Measurements from ENCODE around the gene ADSS1.

Gene ADSS1

DNA sequence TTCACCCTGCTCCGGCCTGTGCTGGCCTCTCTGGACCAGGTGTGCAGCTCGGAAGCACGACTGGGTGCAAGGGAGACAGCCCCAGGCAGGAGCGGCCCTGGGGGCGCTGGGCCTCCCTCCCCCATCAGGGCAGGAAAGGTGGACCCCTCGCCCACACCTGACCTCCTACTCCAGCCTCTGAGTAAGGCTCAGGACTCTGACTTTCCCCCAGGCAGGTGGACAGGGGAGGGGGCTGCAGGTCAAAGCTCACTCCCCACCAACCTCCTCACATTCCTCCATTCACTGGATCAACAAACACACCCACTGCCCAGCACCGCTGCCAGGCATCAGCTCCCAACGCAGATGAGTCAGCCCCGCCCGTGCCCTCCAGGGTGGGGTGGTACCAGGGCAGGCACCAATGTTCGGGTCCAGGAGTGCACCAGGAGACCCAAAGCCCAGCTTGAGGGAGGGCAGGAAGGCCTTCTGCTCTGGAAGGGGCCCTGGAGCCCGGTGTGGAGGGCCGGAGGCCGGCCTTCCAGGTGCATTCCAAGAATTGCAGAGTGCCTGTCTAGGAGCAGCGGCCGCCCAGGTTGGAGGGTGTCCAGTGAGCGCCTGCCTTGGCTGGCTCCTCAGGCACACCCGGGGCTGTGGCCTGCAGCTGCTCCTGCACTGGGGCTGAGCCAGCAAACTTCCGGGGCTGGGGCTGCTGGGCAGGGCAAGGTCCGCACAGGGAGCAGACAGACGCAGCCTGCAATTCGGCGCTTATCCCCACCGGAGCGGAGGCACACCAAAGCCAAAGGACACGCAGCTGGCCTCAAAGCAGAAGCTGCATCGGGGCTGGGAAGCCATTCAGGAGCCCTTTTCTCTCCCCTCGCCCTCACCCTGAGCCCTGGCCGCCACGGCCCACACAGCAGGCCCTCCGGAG, 36.2 kb upstream of the ADSS1 start:
- Histone ChIP-seq H3K4me3 (ENCODE audit: low read depth in 1 of 5, low read length in 5 of 5) (peak overlapping the region in 4 of 5 donors; percentile 13 to 23 (median 16)), H3K9me3 (ENCODE audit: control insufficient read depth in 5 of 5, low read length in 5 of 5) (no peaks in the 10 kb centered on the region), H3K27ac (ENCODE audit: low read depth, low read length) (peak overlapping the region; percentile 69), H3K36me3 (ENCODE audit: control insufficient read depth in 5 of 5, insufficient read depth in 5 of 5, low read length in 5 of 5) (peaks cover 0 to 4% (median 0%) of the 10 kb centered on the region in 5 donors), H3K9ac (ENCODE audit: low read length in 5 of 5) (peak overlapping the region in 1 of 5 donors; percentile 41), H3K27me3 (ENCODE audit: control insufficient read depth in 5 of 5, insufficient read depth in 4 of 5, low read length in 5 of 5) (no peaks in the 10 kb centered on the region), H3K4me1 (ENCODE audit: control insufficient read depth in 5 of 5, insufficient read depth in 5 of 5, low read length in 5 of 5) (peaks cover 13 to 58% (median 54%) of the 10 kb centered on the region in 5 donors)

GRCh38 chr14:104688505-104689108, 35.4 kb upstream of the ADSS1 start:
- H3K36me3 ChIP-seq (ENCODE audit: control insufficient read depth in 5 of 5, insufficient read depth in 5 of 5, low read length in 5 of 5), result peaks cover 0 to 4% (median 0%) of the 10 kb centered on the region in 5 donors
- no peaks in the 10 kb centered on the region for H3K9me3 ChIP-seq (ENCODE audit: control insufficient read depth in 5 of 5, low read length in 5 of 5)
- peak overlapping the region in 4 of 5 donors; percentile 18 to 60 (median 36) for H3K9ac ChIP-seq (ENCODE audit: low read length in 5 of 5)
- H3K27me3 ChIP-seq (ENCODE audit: control insufficient read depth in 5 of 5, insufficient read depth in 4 of 5, low read length in 5 of 5), result no peaks in the 10 kb centered on the region
- peak overlapping the region; percentile 69 for H3K27ac ChIP-seq (ENCODE audit: low read depth, low read length)
- H3K4me1 ChIP-seq (ENCODE audit: control insufficient read depth in 5 of 5, insufficient read depth in 5 of 5, low read length in 5 of 5), result peaks cover 13 to 65% (median 61%) of the 10 kb centered on the region in 5 donors
- peak overlapping the region in 4 of 5 donors; percentile 45 to 92 (median 52) for H3K4me3 ChIP-seq (ENCODE audit: low read depth in 1 of 5, low read length in 5 of 5)

GRCh38 chr14:104689109-104689880, 34.7 kb upstream of the ADSS1 start, which contains the start of gene INF2:
INF2 (plus strand) TSS chr14:104689618; CDS start chr14:104701366, 11,748 bp downstream.
- peaks cover 10 to 72% (median 68%) of the 10 kb centered on the region in 5 donors for H3K4me1 ChIP-seq (ENCODE audit: control insufficient read depth in 5 of 5, insufficient read depth in 5 of 5, low read length in 5 of 5)
- peak within 1 kb of the TSS; percentile 59 to 99 (median 93) for H3K9ac ChIP-seq (ENCODE audit: low read length in 5 of 5)
- peak within 1 kb of the TSS; percentile 68 to 92 (median 80) for H3K4me3 ChIP-seq (ENCODE audit: low read depth in 1 of 5, low read length in 5 of 5)

DNA sequence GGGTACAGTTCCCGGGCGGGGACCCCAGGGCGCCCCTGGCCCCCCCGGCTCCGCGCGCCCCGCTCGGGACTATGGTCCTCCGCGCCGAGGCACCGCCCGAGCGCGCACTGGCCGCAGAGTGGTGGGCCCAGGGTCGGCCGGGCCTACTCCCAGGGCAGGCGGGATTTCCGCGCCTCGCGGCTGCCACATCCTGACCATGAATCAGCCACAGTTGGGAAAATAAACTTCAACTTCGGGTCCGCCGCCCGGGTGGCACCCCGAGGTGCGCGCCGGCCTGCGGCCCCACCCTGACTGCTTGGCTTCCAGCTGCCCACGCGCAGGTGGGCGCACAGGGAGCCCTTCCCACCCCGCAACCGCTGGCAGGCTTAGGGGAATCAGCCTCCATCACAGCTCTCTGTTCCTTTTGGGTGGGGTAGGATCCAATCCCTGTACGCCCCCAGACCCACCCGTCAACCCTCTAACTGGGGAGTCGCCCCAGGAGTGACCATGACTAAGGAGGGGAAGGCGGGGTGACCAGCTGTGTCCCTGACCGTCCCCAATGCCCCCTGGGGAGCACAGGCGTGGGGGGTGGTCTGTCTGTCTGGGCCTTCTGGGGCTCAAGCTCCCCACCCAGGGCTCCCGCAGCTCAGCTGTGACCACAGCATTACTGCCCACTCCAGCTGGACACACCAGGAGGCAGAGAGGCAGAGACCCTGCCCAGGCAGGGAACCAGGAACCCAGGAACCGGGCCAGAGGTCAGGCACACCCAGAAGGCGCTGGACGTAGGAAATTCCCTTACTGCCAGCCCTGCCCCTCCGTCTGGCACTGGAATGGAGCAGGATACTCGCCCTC, 33.9 kb upstream of the ADSS1 start:
- Histone ChIP-seq H3K27me3 (ENCODE audit: control insufficient read depth in 5 of 5, insufficient read depth in 4 of 5, low read length in 5 of 5) (no peaks in the 10 kb centered on the region), H3K4me1 (ENCODE audit: control insufficient read depth in 5 of 5, insufficient read depth in 5 of 5, low read length in 5 of 5) (peaks cover 13 to 80% (median 76%) of the 10 kb centered on the region in 5 donors), H3K36me3 (ENCODE audit: control insufficient read depth in 5 of 5, insufficient read depth in 5 of 5, low read length in 5 of 5) (peaks cover 0 to 7% (median 0%) of the 10 kb centered on the region in 5 donors), H3K9me3 (ENCODE audit: control insufficient read depth in 5 of 5, low read length in 5 of 5) (no peaks in the 10 kb centered on the region), H3K9ac (ENCODE audit: low read length in 5 of 5) (peak overlapping the region; percentile 59 to 99 (median 93)), H3K27ac (ENCODE audit: low read depth, low read length) (peak overlapping the region; percentile 95), H3K4me3 (ENCODE audit: low read depth in 1 of 5, low read length in 5 of 5) (peak overlapping the region; percentile 68 to 92 (median 80))

More at GRCh38 chr14:104689109-104689880, 34.7 kb upstream of the ADSS1 start, which contains the start of gene INF2:
- no peaks in the 10 kb centered on the region for H3K27me3 ChIP-seq (ENCODE audit: control insufficient read depth in 5 of 5, insufficient read depth in 4 of 5, low read length in 5 of 5)
- H3K27ac ChIP-seq (ENCODE audit: low read depth, low read length), result peak within 1 kb of the TSS; percentile 95
- H3K9me3 ChIP-seq (ENCODE audit: control insufficient read depth in 5 of 5, low read length in 5 of 5), result no peaks in the 10 kb centered on the region
- peaks cover 0 to 6% (median 0%) of the 10 kb centered on the region in 5 donors for H3K36me3 ChIP-seq (ENCODE audit: control insufficient read depth in 5 of 5, insufficient read depth in 5 of 5, low read length in 5 of 5)

GRCh38 chr14:104690861-104691455, 33.1 kb upstream of the ADSS1 start:
- peaks cover 0 to 10% (median 5%) of the 10 kb centered on the region in 5 donors for H3K36me3 ChIP-seq (ENCODE audit: control insufficient read depth in 5 of 5, insufficient read depth in 5 of 5, low read length in 5 of 5)
- H3K9ac ChIP-seq (ENCODE audit: low read length in 5 of 5), result peak overlapping the region in 4 of 5 donors; percentile 67 to 99 (median 90)
- H3K4me3 ChIP-seq (ENCODE audit: low read depth in 1 of 5, low read length in 5 of 5), result peak overlapping the region; percentile 59 to 92 (median 80)
- H3K27ac ChIP-seq (ENCODE audit: low read depth, low read length), result peak overlapping the region; percentile 95
- H3K27me3 ChIP-seq (ENCODE audit: control insufficient read depth in 5 of 5, insufficient read depth in 4 of 5, low read length in 5 of 5), result no peaks in the 10 kb centered on the region
- peaks cover 13 to 89% (median 84%) of the 10 kb centered on the region in 5 donors for H3K4me1 ChIP-seq (ENCODE audit: control insufficient read depth in 5 of 5, insufficient read depth in 5 of 5, low read length in 5 of 5)
- no peaks in the 10 kb centered on the region for H3K9me3 ChIP-seq (ENCODE audit: control insufficient read depth in 5 of 5, low read length in 5 of 5)

- peak overlapping the region; percentile 95 for H3K27ac ChIP-seq (ENCODE audit: low read depth, low read length)
- peaks cover 13 to 96% (median 91%) of the 10 kb centered on the region in 5 donors for H3K4me1 ChIP-seq (ENCODE audit: control insufficient read depth in 5 of 5, insufficient read depth in 5 of 5, low read length in 5 of 5)
- peaks cover 0 to 17% (median 9%) of the 10 kb centered on the region in 5 donors for H3K36me3 ChIP-seq (ENCODE audit: control insufficient read depth in 5 of 5, insufficient read depth in 5 of 5, low read length in 5 of 5)
- peak overlapping the region in 4 of 5 donors; percentile 6 to 86 (median 67) for H3K9ac ChIP-seq (ENCODE audit: low read length in 5 of 5)
- peak overlapping the region; percentile 59 to 92 (median 80) for H3K4me3 ChIP-seq (ENCODE audit: low read depth in 1 of 5, low read length in 5 of 5)
- H3K27me3 ChIP-seq (ENCODE audit: control insufficient read depth in 5 of 5, insufficient read depth in 4 of 5, low read length in 5 of 5), result no peaks in the 10 kb centered on the region
- H3K9me3 ChIP-seq (ENCODE audit: control insufficient read depth in 5 of 5, low read length in 5 of 5), result no peaks in the 10 kb centered on the region
These were observed 32.3 kb upstream of the ADSS1 start for GRCh38 chr14:104691546-104692260.

DNA sequence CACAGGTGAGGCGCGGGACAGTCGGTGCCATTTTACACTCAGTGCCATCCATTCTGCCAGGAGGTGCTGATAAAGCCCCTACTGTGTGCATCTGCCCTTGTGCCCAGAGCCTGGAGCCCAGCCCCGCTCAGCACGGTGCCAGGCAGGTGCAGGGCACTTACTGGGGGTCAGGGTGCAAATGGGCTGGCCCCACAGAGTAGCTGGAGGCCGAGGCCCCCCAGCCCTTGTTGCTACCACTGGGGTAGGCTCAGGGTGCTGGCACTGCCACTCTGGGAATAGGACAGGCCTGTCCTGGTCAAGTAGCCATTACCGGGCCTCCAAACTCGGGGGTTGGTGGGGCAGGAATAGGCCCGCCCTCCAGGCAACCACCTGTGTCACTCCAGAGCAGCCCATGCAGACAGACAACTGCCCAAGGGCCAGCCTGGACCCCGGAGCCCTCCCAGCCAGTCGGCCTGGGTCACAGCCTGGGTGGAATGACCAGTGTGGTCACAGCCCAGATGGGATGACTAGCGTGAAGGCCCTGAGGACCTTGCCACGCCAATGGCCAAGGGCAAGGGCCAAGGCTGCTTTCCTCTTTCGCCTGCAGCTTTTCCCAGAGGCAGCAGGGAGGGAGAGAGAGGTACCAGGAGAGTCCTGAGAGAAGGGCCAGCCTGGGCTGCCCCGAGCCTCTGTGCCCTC, 31.6 kb upstream of the ADSS1 start:
- peak overlapping the region in 2 of 5 donors; percentile 3 to 18 for H3K4me3 ChIP-seq (ENCODE audit: low read depth in 1 of 5, low read length in 5 of 5)
- H3K9me3 ChIP-seq (ENCODE audit: control insufficient read depth in 5 of 5, low read length in 5 of 5), result no peaks in the 10 kb centered on the region
- H3K27me3 ChIP-seq (ENCODE audit: control insufficient read depth in 5 of 5, insufficient read depth in 4 of 5, low read length in 5 of 5), result no peaks in the 10 kb centered on the region
- H3K4me1 ChIP-seq (ENCODE audit: control insufficient read depth in 5 of 5, insufficient read depth in 5 of 5, low read length in 5 of 5), result peaks cover 15 to 96% (median 93%) of the 10 kb centered on the region in 5 donors
- H3K36me3 ChIP-seq (ENCODE audit: control insufficient read depth in 5 of 5, insufficient read depth in 5 of 5, low read length in 5 of 5), result peaks cover 0 to 22% (median 11%) of the 10 kb centered on the region in 5 donors
- H3K27ac ChIP-seq (ENCODE audit: low read depth, low read length), result peak overlapping the region; percentile 95
- peak overlapping the region in 2 of 5 donors; percentile 67 to 86 for H3K9ac ChIP-seq (ENCODE audit: low read length in 5 of 5)

GRCh38 chr14:104692939-104693315, 31.1 kb upstream of the ADSS1 start:
- Histone ChIP-seq H3K36me3 (ENCODE audit: control insufficient read depth in 5 of 5, insufficient read depth in 5 of 5, low read length in 5 of 5) (peaks cover 0 to 22% (median 11%) of the 10 kb centered on the region in 5 donors), H3K27ac (ENCODE audit: low read depth, low read length) (peak overlapping the region; percentile 95), H3K4me3 (ENCODE audit: low read depth in 1 of 5, low read length in 5 of 5) (peak overlapping the region in 1 of 5 donors; percentile 3), H3K9ac (ENCODE audit: low read length in 5 of 5) (peak overlapping the region in 1 of 5 donors; percentile 86), H3K4me1 (ENCODE audit: control insufficient read depth in 5 of 5, insufficient read depth in 5 of 5, low read length in 5 of 5) (peaks cover 18 to 96% (median 94%) of the 10 kb centered on the region in 5 donors), H3K9me3 (ENCODE audit: control insufficient read depth in 5 of 5, low read length in 5 of 5) (no peaks in the 10 kb centered on the region), H3K27me3 (ENCODE audit: control insufficient read depth in 5 of 5, insufficient read depth in 4 of 5, low read length in 5 of 5) (no peaks in the 10 kb centered on the region)

Data from subcutaneous abdominal adipose tissue (tissue), 5 donors.